NCI-H82 (cell line): ENCODE results near the gene HSPA12A.

Source experiments
- DNase-seq: peaks from one replicate; lab custom pipeline; 2025; lab: John Stamatoyannopoulos, UW

Gene HSPA12A

DNA sequence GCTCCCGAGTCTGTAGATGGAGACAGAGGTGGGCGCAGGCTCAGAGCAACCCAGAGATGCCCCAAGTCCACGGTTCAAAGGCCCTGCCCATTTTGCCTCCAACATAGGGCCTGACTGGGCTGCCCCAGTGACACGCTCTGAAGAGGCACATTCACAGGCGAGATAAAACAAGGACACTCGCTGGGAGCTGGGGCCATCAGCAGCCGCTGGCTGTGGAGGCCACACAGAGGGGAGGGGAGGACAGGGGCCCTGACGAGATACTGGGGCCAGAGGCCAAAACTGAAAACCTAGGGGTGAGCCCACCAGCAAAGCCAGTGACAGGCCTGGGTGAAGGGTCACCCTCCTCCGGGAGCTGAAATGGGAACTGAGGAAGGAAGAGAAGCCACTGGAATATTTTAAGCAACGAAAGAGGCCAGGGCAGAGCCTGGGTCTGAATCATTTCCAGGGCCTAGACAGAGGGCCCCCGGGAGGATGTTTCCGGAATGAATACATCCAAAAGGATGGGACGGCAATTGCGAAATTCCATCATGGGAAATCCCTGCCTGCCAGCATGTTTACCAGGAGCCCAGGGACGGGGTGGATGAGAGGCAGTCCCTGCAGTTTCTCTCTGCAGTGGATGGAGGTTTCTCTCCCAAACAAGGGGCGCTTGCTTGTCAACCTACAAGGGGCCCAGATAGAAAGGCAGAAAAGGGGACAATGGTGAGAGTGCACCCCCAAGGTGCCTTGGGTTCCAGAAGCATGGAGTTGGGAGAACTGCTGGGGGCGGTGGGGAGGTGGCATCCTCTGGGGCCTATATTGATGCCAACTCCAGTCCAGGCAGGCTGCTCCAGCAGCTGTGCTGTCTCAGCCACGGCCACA is 29.0 kb upstream of the HSPA12A start:
- DNase-seq = no peak

DNA sequence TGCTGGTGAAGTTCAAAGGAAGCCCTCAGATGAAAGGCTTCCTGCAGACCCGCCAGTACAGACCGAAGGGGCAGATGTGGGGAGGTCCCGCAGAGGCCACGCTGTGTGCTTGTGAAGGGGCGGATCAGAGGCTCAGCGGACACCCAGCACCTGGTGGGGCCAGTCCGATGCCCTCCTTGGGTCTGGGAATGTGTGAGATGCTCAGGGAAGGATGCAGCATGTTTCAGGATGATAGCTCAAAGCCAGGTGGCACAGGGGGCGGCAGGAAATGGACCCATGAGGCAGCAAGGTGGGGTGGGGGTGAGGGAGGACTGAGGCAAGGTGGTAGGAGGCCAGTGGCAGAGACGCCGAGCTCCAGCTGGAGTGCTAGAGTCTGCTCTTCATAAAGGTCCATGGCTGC is 27.9 kb upstream of the HSPA12A start:
- DNase-seq = no peak

GRCh38 chr10:116769791-116770190 is 27.4 kb upstream of the HSPA12A start:
- DNase-seq = no peak

DNA sequence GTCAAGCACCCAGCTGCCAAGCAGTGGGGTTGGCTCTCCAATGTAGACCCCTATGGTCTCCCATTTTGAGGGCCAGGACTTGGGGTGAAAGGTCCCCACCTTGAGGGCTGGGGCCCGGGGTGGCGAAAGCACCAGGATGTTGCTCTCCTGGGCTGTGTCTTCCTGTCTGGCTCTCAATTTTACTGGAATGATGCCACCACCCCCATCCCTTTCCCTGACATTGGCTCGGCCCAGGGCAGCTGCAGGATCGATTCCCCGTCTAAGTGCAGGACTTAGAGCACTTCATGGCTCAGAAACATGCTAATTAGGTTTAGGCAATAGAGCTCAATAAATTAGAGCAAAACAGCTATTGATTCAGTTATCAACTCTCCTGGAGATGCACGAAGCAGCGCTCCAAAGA is 27.0 kb upstream of the HSPA12A start:
- no peak for DNase-seq

DNA sequence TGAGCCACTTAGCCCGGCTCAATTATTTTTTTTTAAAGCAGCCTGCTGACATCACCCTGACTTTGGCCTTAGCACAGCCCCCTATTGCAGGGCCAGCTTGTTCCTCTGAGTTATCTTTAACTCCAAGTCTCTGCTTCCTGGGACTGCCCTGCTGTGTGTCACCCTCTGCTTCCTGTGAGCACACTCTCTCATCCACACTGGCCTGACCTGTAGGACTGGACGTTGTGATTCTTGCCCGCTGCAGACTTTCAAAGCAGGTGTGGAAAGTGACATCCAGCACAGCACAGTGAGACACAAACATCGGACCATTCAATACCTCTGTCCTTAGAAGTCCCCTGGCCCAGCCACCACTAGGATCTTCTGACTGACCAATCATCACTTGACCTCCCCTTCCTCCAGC is 26.4 kb upstream of the HSPA12A start:
- no peak for DNase-seq

DNA sequence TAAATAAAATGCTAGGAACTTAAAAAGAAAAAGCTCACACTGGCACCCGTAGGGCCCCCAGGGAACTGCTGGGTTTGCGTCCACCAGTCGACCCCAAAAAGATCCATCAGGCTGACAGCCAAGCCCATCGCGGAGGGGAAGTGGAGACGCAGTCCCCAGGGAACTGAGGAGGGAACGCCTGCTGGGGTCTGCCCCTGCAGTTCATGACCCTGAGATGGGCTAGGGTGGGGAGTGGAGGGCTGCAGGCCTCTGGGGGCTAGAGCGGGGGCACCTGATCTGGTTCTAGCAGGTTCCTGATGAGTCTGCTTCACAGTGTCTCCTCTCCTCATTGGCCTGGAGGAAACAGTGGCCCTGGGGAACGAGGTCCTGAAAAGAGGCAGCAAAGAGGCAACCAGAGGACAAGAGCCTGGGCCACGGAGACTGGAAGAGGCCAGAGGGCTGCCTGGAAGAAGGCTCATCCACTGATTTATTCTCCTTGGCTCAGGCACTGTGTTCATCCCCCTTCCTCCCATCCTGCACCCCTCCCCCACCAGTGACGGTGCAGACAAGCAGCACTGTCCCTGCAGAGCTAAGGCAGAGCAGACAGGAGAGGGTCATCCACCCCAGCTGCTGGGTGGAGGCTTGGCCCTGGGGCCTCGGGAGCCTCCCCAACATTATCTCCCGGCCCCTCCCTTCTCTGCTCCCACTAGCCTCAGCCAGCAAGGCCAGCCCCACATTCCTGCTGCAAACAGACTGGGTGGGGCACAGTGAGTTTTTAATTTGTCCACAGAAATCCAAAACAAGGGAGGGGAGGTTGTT is 24.7 kb upstream of the HSPA12A start:
- DNase-seq = peak; percentile 12

DNA sequence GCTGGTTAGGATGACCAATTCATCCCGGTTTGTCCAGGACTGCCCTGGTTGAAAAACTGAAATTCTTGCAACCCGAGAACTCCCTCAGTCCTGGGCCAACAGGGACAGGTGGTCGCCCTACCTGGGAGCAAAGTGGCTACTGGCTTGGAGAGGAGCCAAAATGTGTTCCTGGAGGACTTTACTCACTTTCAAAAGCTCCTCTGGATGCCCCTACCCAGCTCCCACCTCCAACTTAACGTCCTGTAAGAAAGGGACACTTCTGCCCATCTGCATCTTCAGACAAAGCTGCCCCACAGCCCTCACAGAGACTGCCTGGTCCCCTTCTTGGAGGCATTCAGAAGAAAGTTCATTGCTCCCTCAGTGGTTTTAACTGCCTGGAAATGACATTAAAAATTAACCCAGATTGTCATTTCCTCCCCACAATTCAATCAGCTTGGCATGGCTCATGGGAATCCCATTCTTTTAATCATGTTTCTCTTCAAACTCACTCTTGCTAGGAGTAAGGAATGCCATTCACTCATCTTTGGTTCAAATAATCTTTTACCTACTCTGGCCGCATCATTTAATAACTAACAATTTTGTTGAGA is 24.0 kb upstream of the HSPA12A start:
- DNase-seq = no peak

- DNase-seq = peak; percentile 2
Measured at GRCh38 chr10:116765648-116766081, 23.3 kb upstream of the HSPA12A start.

DNA sequence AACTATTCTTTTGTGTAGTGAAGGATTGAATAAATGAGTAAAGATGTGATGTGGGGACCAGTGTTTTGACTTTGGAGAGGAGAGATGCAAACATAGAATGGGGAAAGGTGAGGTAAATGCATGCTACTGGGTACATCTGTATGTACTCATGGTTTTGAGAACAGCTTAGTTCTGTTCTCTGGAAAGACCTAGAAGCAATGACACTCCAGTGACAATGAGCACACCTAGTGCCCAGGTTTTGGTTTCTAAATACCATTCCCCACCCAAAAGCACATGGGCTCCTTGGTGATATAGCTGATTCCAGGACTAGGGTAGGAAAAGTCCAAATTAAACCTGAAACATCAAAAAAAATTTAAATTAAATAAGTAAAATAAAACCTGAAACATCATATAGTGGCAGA is 22.6 kb upstream of the HSPA12A start:
- DNase-seq = no peak

DNA sequence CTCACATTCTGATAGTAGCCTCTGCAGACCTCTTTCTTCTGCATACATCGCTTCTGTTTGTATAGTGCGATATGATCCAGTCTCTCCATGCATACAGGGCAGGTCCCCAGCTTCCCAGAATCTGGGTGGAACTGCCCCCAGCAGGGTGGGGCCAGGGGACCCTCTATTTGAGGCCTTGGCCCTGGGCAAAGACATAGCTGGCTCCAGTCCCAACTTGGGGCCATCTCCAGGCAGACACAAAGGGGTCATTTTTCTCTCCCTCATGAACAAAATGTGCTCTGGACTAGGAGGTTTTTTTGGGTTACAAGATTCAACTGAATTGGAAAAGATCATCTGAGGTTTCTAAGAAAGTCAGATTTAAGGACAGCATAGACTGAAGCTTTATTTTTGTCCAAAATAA is 21.1 kb upstream of the HSPA12A start:
- no peak for DNase-seq

- no peak for DNase-seq
Measured at GRCh38 chr10:116761883-116762282, 19.5 kb upstream of the HSPA12A start.

GRCh38 chr10:116760919-116761318 is 18.6 kb upstream of the HSPA12A start:
- DNase-seq = no peak

- no peak for DNase-seq
Measured at GRCh38 chr10:116757246-116757645, 14.9 kb upstream of the HSPA12A start.

DNA sequence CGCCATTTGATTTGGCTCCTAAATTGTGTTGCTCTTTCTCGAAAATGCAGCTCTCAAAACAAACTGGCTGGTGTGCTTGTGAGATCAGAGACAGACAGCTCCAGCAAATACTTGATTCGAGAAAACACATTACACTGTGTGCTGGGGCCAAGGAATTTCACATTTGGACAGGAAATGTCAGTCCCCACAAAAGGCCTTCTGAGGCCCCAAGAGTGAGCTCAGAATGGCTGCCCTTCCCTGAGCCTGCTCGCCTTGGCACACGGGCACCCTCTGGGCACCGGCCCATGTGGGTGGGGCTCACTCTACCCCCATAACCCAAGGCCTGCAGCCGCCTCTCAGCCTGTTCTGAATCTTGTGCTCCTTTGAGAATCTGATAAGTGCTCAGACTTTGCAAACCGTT is 13.9 kb upstream of the HSPA12A start:
- DNase-seq = no peak

GRCh38 chr10:116753759-116754158 is 11.4 kb upstream of the HSPA12A start:
- DNase-seq = no peak

DNA sequence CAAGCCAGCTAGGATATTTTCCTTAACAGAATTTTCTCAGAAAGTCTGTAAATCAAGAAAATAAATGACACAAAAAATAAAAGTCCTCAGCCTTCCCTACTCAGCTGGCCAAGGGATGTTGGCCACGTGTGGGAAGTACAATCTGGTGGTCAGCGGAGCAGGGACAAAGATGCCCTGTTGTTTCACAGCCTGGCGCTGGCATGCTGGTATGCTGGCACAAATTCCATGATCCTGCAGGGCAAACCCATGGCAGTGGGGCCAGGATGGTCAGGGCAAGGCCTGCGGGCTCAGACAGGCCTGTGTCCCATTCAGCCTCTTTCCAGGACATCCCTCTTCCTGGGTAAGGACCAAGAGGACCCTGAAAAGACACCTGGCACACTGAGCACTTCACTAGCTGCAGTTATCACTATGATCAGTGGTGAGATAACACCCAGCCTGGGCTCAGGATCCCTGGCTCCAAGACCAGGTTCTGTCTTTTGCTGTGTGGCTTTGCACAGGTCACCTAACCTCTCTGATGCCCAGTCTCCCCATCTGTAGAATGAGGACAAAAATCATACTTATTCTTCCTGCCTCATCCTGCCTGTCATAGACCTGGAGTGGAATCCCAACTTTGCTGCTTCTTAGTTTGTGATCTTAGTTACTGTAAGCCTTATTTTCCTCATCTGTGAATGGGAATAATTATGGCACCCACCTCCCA is 10.8 kb upstream of the HSPA12A start:
- no peak for DNase-seq

DNA sequence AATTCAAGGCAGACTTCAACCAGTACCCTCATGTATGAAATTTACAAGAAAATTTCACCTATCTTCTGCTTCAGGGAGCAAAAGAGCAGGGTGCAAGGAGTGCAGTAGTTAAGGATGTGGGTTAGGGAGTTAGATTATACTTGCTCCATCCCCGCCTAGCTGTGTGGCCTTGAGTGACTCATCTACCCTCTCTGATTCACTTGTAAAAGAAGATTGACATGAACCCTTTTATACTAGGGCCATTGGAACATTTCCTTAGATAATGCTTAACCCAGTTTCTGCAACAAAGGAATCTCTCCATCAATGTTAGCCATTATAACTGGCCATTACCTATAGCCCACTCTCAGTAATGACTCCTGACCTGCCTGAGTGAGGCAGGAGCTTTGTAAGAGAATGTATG is 10.2 kb upstream of the HSPA12A start:
- no peak for DNase-seq

GRCh38 chr10:116748471-116748870 is 6.1 kb upstream of the HSPA12A start:
- peak; percentile 4 for DNase-seq

GRCh38 chr10:116748041-116748440 is 5.7 kb upstream of the HSPA12A start:
- no peak for DNase-seq

DNA sequence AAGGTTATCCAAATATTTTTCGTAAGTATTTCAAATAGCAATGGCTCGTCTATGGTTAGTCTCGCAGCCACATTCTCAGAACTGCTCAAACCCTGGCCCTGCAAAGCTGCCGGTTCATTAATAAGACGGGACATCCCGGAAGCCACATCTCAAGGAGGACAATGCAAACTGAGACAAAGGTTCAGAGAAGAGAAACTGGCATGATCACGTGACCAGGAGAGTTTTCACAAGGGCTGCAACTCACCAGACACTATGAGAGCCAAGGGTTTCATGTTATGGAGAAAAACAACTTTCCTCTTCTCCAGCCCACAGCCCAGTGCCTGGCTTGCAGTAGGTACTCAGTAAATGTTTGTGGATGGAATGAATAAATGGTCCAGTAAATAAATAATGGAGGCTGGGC is 5.0 kb upstream of the HSPA12A start:
- no peak for DNase-seq

DNA sequence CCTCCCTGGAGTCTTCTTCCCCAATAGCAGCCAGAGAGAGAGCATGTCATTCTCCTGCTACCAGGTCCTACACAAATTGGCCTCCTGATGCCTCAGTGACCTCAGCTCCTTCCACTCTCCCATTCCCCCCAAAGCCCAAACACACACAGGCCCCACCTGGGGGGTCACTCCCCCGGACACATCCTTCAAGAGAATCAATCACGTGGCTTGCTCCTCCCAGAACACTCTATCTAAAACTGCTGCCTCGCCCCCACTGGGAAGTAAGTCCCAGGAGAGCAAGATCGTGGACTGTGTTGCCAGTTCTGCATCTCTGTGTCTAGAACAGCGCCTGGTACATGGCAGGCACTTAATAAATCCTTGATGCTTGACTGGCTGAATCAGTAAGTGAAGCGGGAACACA is 2.5 kb upstream of the HSPA12A start:
- no peak for DNase-seq

DNA sequence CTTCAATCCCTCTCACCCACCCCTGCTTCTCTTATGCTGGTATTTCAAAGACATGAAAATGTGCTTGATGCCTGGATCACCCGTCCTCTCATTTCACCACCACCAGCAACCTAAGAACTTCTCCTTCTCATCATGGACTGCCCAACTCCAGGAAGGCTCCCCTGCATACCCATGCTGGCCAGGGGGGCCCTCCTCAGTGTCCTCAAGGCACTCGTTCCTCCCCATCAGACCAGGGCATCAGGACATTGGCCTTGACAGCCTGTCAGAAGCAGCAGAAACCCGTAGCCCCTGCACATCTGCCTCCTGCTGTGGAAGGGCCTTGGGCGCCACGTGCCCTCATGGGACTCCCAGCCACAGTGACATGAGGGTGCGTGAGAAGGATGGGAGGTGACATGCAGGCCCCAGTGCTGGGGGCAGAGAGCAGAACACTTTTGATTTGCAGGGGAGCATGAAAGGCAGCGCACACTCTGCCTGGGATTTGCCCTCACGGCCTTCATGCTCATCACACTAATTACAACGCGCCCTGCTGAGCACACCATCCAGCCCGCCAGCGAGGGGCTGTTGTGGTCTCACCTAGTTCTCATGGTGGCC is 1.9 kb upstream of the HSPA12A start:
- DNase-seq = no peak
